Limb (tissue), 2 donors: Measurements from ENCODE around the gene FRS3.

Experiments
- DNase-seq, 2 donors: peaks; one replicate each; pipeline ENCODE4 v3.0.0-alpha.2; 2016; ENCODE audit errors: extremely low spot score in 2 of 2

FRS3 gene

DNA sequence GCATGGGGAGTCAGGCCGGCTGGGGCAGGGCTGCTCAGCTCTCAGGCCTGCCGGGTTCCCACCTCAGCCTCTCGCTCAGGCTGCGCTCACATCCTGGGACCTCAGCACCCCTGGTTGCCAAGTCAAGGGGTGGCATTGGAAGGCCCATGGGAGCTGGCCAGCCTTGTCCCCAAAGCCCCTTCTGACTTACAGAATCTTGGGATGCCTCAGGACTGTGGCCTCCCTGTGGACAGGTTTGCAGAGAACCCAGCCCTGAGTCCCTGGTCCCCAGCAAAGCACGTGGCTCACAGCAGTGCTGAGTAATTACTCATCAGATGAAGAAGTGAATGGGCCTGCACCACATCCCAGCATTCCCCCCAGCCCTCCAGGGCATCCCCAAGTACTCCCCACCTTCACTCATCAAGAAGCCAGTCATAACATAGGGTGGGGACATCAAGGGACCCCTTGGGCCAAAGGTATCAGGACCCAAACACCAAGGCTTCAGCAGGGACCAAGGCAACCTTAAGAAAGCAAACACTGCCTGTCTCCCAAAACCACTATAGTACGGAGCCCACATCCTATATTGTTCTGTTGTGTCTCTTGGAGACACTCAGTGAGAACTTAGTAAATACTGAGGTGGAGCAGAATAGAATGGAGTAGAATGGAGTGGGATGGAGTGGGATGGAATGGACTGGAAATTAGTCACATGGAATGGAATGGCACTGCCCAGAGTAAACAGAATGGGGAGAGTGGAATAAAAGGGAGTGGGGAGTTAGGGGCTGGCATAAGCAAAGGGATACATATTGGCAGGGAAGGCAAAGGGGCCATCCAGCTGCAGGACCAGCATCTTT, 36.1 kb downstream of the FRS3 start:
- DNase-seq: no peak

DNA sequence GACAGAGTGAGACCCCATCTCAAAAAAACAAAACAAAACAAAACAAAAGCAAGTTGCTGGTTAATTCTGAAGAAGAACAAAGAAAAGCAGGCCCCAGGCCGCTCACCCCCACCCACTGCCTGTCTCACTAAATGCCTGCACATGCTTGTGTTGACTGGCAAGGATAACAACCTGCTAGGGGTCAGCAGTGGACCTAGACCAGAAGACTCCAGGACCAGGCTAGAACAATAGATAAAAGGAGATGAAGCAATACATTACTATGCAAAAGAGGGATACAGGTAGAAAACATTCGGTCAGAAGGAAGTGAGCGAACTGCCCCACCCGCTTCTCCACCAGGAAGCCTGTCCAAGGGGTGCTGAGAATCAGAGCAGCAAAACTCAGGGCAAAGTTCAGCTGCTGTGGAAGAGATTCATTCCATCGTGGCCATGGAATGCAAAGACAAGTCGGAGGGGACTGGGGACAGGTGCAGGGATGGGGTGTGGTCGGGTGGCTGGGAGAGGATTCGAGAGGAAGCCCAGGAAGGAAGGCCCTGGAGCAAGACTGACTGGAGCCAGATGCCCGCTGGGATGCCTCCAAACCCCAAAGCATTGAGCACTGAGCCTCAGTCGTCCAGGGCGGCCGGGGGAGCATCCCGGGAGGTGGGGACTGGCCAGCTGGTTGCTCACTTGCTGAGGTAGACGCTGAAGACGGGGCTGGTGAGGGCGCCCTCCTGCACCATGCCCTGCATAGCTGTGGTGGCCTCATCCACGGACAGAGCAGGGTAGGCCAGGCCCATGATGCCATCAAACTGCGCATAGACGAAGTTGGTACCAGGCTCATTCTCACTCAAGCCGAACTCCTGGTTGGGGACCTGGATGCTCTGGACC, 37.8 kb downstream of the FRS3 start:
- DNase-seq: no peak

DNA sequence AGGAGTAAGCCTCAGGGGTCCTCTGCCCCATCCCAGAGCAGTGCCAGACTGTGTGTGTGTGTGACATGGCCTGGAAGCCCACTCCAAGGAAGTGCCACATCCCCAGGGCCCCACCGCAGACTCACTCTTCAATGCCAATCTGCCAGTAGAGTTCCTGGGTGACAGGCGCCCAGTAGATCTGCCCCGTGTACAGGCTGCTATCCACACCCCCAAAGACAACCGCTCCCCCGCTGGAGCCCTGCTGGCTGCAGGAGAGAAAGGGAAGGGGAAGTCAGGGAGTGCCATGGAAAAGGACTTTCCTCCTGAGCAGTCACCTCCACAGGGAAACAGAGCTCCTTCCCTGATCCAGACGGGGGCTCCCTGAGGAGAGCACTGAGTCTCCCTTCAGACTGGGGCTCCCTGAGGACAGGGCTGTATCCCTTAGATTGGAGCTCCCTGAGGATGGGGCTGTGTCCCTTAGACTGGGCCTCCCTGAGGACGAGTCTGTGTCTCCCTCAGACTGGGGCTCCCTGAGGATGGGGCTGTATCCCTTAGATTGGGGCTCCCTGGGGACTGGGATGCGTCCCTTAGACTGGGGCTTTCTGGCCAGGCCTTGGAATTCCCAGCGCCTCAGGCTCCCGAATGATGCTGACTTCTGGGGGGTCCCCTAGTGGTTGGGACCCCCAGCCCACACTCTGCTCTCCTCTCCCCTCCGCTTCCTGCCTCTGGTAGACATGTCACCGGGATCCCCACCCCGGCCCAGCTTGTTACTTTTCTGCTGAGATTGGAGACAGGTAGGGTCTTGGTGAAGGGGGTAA, 39.1 kb downstream of the FRS3 start:
- no peak for DNase-seq

DNA sequence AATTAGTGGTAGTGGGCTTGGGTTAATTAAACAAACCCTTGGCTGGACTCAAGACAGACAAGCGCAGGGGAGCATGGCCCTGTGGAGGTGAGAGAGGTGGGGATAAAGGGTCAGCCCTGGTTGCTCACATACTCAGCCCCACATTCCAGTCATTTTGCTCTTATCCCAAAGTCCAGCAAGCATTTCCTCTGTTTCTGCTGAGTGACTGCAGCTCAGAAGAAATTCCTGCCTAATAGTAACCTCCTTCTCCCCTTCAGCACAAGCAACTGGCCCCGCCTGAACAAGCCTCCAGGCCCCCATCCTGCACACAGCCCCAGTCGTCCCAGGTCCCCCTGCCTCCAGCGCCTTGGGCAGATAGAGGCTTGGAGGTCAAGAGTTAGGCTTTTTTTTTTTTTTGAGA, 40.7 kb downstream of the FRS3 start:
- peak in 1 of 2 donors; percentile 18 for DNase-seq

DNA sequence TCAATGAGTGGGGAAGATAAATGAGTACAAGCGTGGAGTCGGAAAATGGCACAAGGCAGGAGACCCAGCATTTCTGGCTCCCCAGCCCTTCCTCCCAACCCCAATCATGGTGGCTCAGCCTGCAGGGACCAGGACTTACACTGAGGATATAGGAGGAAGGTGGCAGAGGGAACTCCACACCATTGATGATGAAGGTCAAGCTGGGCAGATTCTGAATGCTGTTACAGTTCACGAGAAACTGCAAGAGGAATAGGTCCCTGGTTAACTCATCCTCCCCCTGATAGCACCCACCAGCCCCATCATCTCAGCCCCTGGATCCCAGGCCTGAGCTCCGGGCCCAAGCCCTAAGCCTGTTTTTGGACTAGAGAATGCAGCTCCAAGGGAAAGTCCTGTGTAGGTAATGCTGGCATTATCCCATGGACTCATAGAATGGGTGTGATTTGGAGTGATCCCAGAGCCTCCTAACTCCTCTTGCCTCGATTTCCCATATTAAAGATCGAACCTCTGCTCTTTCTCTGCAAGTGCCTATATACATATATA, 42.0 kb downstream of the FRS3 start:
- DNase-seq: no peak

DNA sequence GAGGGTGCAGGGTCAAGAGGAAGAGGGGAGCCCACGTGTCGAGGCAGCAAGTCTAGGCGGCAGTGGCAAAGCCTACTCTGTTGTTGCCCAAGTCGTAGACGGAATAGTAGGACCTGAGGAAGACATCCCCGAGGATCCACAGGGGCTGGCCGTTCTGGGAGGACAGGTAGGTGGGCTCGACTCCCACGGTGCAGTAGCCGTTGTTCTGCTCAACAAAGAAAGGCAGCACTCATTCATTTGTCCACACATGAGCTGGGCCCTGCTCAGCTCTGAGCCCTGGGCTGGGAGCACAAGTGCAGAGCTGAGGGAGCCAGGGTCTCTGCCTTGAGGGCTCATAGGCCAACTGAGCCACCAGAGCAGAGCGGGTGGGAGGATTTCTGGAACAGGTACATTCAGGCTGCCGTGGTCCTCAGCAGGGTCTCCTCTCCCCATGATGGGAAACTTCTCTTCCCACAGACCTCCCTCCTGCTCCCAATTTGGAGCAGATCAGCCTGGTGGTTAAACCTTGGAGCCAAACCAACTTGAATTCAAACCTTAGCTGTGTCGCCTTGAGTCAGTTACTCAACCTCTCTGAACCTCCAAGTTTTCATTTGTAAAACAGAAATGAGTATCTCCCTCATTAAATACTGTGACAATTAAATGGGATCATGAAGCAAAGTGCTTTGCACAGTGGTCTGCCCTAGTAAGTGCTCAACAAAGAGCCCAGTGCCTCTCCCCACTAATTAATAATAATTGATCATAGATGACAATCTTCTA, 42.7 kb downstream of the FRS3 start:
- DNase-seq: peak in 1 of 2 donors; percentile 20

DNA sequence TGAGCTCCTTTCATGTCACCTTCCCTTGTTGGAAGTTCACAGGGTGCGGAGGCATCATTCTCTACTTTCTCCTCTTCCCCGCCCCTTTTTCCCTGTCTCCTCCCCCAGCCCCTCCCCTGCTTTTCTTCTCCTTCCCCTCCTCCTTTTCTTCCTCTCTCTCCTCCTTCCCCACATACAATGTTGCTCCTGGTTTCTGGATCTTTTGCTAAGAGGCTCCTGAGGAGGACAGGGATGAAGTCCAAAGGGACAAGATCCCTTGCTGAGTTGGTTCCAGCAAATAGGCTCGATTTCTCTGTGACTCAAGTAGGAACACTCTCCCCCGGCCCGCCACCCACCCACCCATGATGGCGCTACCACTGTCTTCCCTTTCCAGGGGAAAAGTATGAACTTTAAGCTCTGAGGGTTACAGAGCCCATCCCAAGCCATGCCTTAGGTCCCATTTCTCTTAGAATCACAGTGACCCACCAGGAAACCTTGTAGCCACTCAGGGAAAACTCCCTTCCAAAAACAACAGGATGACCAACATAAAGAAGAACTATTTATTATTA, 43.4 kb downstream of the FRS3 start:
- DNase-seq: no peak

DNA sequence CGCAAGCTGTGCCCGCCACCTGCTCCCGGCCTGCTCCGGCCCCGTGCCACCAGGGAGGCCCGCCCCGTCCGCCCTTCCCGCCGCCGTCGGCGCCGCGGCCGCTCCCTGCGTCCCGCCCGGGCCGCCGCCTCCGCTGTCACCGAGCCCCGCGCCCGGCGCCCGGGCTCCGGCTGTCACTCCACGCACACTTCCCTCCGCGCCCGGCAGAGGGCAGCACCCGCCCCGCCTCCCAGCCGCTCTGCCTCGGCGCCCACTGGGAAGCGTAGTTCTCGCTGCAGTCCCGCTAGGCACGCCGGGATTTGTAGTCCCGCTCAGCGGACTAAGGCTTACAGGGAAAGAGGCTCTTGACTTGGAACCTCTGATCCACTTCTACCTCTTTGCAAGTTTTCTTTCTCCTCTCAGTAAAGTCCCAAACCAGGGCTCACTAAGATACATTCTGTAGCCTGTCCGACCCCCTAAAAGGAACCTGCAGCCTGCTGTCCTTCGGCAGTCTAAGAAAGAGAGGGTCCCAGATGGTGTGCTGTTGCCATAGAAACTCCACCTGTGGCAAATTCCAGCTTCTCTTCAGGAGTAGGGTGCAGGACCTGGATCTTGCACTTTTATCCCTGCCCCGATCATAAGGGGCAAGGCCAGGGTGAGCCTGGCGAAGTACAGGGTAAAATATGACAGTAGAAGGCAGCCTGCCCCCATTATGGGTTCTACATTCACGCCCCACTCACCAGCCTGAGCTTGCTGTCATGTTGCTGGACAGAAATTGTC, 44.1 kb downstream of the FRS3 start, which contains the start of gene TFEB:
Gene TFEB, minus strand, starts transcription at position 182 of the 759 bp plus-strand sequence. CDS start 44,395 bp downstream, outside the sequence.
- peak; percentile 93 to 98 for DNase-seq

DNA sequence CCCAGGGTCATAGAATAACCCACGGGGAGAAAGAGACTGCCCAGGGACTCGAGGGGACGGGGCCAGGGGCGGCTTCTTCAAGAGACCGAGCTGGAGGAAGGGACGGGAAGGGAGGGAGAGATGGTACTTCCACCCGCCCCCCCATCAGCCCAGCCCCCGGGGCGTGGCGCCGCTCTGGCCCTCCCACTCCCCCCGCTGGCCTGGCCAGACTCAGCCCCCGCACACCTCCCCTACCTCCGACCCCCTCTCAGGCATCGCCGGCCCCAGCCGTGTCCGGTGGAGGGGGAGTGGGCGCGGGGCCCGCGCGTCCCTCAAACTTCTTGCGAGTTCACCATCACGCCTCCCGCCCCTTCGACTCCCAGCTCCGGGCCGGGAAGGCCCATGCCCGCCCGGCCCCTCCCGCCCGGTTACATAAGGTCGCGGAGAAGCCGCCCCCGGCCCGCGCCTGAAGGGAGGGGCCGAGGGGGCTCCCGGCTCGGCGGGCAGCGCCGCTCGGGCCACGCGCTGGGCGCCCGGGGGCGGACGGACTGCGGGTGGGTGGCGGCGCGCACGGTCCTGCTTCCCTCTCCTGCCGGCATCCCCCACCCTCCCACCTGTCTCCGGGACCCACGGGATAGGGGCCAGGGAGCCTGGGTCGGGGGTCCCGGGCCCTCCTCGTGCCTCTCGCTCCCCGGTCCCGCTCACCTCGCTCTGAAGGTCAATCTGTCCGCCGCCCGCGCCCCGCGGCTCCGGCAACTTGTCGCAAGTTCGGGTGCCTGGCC, 44.9 kb downstream of the FRS3 start:
- peak; percentile 76 to 88 for DNase-seq

DNA sequence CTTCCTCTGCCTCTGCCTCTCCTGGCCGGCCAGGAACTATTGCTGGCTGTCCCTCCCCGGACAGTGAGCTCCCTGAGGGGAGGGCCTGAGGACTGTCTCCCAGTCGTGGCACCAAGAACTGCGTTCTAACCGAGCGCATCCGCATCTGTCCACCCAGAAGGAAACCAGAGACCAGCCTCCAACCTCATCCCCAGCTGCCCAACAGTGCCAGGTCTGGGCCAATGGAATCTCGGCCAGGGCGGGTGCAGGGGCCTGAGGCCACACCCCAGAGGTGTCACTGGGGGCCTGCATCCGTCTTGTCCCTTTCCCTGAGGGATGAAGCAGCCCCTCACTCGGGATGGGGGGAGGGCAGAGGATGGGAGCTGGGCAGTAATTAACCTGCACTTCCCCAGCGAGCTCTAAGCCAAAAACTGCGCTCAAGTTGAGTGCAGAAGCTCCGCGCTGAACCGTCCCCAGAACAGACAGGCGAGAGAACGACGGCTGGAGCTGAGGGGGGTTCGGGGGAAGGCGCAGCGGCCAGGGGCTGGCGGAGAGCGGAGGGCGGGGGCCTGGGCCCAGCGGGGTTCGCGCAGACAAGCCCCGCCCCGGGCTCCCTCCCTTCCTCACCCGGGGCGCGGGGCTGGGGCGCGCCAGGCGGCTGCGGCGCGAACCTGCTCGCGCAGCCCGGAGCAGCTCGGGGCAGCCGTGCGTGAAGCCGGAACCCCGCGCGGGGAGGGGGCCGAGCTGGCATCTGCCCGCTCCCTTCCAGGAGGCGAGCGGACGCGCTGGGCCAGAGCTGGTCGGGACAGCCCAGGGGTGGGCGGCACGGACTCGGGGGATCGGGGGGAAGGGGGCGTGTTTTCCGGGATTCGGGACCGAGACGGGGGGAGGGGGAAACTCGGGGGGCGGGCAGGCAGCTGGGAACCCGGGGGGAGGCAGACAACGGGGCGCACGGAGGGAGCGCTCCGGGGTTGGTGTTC, 45.7 kb downstream of the FRS3 start:
- peak; percentile 75 to 85 for DNase-seq

DNA sequence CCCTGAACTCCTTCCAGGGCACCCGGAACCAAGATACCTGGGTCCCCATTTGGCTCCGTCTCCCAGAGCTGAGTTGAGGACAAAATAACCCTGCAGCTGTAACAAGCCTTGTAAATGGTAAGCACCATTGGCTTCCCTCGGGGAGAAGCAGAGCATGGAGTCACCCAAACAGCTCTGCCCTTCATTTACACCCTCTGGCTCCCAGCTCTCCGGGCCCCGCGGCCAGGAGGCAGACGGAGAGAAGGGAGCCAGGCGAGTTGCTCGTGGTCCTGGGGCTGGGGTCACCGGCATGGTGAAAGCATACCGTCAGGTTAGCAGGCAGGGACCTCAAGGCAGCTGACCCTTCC, 46.4 kb downstream of the FRS3 start:
- DNase-seq: no peak

DNA sequence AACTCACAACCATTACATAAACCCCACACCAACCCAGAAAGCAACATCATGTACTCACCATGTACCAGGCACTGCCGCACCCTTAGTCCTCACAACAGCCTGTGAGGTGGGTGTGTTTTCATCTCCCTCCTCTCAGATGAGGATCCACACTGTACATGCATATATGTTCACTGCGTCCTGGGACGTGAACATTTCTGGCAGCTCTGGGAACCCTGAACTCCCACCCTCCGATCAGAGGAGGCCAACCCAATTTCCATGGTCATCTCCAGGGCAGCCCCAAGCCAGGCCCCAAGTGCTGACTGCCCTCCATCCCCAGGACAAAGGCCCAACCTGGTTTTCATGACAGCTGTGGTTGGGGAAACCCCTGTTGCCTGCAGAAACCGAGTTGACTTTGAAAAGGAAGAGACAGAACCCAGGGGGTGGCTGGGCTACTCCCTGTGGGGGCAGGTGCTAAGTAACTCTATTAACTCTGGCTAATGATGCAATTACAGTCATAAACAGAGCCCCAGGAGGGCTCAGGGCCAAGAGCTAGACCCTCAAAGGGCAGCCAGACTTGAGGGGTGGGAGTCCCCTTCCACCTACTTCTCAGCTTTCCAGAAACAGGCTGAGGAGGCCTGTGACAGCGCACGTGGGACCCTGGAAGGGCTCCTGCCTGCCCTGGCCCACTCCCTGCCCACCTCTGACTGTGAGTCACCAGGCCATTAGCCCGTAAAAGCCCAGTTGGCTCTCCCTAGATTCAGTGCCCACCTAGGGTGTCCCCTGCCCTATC, 46.9 kb downstream of the FRS3 start:
- peak in 1 of 2 donors; percentile 32 for DNase-seq

DNA sequence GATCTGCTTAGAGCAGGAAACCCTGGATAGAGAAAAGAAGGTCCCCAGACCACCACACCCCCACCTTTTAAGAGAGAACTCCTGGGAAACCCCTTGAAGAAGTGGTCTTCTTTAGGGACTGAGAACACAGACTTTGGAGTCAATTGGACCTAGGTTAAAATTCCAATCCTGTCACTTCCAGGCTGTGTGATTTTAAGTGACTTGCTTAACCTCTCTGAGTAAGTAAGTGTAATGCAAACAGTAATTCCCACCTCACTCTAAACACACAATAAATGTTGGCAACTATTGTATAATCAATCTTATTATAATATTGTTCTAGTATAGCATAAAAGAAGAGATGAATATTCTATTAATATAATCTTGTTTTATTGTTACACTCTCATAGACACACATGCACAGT, 47.6 kb downstream of the FRS3 start:
- DNase-seq: no peak

DNA sequence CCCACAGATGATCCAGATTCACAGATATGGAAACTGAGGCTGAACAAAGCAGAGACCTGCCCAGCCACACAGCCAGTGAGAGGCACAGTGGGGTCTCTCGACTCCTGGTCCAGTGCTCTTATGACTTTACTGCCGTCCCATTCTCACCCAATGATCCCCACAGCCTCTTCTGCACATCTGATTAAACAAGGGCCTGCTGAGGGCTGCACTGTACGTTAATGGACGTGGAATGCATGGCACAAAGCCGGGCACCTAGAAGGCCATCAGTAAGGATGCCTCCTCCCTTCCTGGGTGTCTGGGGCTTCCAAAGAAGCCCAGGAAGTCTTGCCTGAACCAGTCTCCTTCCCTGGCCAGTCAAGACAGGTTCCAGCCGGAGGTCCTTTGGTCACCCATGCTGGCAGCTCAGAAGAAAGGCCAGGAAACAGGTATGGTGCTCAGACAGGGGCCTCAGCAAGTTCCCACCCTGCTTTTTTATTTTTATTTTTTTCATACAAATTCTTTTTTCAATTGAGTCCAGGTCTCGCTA, 48.1 kb downstream of the FRS3 start:
- peak in 1 of 2 donors; percentile 12 for DNase-seq

DNA sequence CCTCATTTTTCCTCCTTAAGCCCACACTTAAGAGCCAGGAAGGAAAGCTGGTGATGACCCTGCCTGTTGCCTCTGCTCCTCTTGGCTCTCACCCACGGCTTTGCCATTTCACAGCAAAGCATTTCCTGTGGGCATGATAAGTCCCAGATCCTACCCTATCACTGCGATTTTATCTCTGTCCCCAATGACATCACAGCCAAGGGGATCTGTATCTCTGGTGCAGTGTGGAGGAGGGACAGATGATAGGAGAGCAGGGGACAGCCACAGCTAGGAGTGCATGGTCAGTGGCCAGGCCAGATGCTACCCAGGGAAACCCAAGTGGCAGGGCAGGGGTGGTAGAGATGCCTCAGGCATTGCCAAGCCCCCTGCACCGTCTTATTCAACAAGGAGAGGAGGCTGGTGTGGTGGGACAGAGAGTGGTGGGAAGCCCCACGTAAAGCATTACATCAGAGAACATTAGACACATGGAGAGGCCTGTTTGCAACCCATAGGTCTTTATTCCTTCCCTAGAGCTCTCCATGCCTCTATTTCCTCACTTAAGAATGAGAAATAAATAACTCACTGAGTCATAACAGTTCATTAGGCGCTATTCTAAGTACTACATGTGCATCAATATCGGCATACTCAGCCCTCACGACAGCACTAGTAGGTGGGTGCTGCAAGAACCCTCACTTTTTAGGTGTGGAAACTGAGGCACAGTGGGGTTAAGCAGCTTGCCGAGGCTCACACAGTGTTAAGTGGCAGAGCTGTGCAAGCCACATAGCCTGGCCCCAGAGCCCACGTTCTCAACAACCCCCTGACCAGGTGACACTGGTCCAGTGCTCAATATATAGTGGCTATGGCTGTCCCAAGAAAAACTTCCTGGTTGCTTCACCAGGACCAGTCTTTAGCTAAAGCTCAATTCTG, 48.9 kb downstream of the FRS3 start:
- peak in 1 of 2 donors; percentile 12 for DNase-seq

DNA sequence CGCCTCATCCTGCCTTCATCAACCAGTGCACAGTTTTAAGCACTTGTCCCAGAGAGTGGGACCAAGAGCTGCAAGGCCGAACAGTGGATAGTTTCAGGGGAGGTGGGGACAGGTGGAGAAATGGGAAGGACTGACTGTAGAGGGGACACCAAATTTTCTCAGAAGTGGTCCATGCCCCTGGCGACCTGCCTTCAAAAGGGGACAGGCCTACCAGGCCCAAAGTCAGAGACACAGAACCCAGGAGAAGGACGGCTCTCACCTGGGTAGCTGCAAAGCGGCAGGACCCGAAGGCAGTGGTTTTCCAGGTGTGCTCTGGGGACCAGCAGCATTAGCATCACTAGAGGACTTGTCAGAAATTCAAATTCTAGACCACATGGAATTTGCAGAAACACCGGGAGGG, 50.1 kb downstream of the FRS3 start:
- peak in 1 of 2 donors; percentile 21 for DNase-seq
